Stimulated activated naive CD4-positive, alpha-beta T cell (primary cell): ENCODE measurements around the gene JAG1.

Source experiments
- DNase-seq, 6 experiments: peaks; one replicate each; lab custom pipeline; 2025; lab: John Stamatoyannopoulos, UW

JAG1 gene

DNA sequence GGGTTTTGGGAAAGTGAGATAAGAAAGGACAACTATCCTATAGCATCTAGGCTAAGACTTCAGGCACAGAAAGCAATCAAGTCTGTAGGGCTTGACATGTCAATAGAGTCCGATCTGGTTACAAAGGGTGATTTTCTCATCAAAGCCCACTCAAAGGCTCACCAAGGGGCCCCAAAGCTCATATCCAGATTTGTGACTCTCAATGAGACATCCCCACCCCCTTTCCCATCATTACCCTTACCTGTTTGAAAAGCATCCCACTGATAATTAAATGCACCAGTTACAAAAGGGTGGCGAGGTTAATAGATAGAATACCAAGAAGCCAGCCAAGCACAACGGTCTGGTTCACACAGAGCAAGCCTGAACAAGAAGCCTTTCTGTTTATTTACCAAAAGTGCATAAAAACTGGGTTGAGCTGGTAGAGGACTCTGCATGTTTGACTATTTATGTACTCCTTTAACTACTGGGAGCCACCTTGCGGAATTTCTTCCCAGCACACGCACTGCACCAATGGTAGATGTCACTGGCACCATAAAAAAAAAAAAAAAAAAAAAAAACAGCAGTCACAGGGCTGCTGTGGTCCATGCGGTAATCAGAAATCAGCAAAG is 6.1 kb downstream of the JAG1 start:
- DNase-seq = no peak

DNA sequence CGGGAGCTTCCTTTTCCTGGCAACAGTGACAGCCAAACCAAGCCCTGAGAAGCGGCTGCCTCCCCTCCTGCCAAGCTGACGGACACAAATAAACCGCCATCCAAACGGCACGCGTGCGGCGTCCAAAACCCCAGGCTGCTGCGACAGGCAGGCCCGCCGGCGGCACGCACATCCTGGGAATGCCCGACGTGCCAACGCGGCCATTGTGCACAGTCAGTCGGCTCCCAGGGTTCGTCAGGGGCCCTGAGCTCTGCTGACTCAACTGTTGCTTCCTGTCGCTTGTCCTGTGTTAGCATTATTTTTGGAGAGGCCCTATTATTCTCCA is 6.8 kb downstream of the JAG1 start:
- DNase-seq = no peak

DNA sequence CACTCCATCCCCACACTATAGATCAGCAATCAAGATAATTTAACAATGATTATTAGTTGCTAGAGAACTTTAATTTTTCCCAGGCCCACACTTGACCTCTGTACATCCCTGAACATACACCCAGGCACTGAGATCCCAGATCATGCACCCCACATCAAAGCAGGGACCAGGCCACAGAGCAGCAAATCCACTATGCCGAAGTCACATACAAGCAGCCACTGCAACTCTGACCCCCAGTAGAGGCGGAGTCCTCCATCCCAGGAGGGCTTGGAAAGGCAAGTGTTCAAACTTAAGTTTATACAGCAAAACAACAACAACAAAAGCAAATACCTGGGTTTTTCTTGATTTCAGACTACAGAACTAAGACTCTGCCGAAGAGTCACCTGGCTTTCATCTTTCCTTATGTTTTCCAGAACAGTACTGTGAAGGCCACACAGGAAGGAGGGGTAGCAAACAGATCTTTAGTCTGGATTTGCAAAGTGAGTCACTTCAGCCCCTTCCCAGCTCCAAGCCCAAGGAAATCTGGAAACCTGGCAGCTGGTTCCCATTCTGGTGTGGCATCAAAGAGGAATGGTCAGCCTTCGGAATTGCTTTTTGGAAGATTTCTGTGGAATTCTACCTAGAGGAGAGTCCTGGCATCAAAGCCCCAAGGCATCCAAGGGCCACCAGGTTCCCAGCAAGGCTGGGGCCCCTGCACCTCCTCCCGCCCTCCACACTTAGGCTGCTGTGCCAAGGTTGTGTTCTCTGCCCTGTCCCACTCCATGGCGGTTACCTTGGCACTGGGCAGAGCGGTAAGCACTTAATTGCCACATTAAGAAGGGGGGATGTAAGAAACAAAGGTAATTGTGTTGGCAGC is 7.3 kb downstream of the JAG1 start:
- DNase-seq = no peak

DNA sequence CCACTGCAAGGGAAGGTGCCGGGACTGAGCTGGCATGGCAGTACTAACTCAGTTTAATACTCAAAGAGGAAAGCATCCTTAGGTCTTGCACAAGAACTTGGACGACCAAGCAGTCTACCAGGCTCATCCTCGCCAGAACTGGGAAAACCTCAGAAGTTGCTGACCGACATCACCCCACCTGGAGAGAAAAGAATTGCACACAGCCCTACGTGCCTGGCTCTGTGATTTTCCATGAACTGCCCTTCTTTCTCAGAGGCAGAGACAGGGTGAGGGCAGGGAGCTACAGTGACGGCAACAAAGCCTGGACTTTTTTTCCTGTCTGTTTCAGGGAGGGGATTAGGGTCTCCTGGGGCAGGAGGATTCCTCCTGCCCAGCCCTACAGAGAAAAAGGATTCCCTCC is 8.0 kb downstream of the JAG1 start:
- no peak for DNase-seq

DNA sequence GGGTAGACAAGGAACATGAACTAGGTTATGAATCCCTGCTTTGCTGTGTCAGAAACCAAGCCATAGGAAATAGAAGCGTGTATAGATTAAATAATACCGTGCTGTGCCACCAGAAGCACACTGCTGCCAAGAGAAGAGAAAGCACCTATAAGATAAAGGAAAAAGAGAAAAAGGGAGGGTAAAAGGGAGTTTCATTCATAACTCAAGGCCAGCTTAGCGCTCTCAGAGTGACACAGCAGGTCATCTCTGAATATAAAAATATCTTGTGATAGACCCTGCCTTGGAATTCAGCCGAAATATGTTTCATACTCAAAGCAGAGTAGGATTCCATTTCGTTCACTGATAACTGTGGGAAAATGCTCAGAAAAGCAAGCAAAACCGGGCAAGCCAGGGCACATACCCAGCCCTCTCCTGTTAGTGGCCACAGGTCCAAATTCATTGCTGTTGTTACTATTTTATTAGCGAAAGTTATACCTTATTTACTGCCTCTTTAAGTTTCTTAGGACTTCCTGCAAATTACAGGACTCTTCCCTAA is 8.7 kb downstream of the JAG1 start:
- DNase-seq = no peak

DNA sequence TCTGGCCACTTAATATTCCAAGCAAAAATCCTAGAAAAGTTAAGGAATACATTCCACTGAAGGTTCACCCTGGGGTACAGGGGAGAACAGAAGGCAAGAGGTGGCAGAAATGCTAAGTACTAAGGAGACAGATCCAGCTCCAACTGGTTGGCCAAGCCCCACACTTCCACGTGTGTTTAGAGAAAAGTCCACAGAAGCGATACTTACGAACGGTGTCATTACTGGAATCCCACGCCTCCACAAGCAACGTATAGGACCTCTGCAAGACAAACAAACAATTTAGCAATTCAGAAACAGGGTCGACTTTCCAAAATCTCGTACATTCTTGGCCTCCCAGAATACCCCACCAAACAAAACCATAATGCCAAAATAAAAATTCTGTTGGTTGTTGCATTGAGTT is 10.0 kb downstream of the JAG1 start:
- DNase-seq = no peak

DNA sequence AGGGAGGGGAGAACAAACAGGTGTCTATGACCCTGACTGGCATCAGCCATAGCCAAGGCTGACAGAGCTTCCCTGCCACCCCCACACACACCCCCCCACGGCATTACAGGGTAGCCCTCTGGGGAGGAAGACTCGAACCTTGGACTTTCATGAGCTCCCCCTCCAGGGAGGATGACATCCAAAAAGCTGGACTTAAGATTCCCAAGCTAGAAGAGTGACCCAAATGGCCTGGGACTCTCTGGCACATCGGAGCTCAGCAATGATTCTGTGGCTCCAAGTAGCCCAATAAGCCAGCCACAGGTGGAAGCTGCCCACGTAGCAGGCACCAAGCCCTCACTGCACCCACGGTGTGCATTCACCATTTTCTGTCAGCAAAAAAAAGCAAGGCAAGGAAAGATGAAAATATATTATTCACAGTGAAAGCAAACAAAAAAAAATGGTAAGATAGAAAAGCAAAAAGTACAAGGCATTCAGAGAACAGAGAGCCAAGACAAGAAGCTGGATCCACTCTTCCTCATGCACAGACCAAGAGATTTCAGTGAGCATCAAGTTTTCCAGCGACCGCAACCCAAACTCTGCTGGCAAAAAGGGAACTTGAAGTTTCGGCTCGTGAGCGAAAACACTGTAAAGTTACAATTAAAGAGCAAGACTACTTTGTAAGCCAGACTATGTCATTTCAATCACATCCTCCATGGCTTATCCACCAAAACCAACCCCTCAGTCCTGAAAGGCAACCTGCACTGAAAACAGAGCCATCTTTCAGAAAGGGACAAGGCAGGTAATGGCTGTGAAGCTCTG is 10.9 kb downstream of the JAG1 start:
- DNase-seq = no peak

DNA sequence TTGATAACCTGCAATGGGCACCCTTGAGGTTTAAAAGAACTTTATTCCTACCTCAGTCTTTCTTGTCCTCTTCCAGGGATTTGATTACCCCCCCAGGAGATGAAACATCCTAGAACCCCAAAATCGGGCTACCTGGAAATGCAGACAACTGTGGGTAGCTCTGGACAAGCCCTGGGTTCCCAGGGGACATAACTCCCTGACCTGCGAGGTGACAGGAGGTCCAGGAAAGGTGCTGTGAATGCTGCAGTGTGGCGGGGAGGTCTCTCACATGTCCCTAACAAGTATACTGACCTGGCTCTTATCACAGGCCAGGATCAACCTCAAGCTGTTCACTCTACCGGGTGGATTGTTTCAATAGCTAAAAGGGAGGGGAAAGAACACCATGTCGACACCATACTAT is 11.6 kb downstream of the JAG1 start:
- DNase-seq = no peak

DNA sequence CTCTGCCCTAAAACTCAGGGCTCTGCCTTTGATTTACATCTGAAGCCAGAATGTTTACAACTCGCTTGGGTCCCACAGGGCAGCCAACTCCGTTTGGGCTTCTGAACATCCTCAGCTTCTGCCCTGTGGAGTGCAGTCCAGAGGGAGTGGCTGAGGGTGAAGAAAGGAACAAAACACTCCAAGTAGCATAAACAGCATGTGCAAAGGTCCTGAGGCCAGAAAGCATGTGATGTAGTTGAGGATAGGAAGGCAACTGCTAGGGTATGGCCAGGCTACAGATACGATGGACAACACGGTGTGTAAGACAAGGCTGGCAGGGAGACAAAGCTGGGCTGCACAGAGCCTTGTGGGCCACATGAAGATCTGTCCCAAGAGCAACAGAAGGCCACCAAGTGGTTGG is 12.5 kb downstream of the JAG1 start:
- DNase-seq = no peak

DNA sequence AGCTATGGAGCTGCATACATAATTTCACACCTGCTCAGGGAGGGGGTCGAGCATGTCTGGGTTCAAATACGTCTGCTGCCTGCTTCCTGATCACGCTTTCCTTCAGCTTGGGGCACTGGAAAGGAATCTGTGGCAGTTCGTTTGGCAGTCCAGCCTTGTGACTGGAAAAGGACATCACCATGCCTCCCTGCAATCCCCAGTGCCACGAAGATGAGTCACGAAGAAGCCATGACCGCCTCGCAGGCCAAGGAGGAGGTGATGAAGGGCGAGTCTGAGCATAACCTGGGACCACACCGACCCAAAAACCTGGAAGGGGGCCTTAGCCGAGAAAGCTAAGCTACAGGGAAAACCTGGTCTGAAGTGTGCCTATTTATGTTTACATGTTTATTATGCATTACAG is 13.1 kb downstream of the JAG1 start:
- DNase-seq = no peak

DNA sequence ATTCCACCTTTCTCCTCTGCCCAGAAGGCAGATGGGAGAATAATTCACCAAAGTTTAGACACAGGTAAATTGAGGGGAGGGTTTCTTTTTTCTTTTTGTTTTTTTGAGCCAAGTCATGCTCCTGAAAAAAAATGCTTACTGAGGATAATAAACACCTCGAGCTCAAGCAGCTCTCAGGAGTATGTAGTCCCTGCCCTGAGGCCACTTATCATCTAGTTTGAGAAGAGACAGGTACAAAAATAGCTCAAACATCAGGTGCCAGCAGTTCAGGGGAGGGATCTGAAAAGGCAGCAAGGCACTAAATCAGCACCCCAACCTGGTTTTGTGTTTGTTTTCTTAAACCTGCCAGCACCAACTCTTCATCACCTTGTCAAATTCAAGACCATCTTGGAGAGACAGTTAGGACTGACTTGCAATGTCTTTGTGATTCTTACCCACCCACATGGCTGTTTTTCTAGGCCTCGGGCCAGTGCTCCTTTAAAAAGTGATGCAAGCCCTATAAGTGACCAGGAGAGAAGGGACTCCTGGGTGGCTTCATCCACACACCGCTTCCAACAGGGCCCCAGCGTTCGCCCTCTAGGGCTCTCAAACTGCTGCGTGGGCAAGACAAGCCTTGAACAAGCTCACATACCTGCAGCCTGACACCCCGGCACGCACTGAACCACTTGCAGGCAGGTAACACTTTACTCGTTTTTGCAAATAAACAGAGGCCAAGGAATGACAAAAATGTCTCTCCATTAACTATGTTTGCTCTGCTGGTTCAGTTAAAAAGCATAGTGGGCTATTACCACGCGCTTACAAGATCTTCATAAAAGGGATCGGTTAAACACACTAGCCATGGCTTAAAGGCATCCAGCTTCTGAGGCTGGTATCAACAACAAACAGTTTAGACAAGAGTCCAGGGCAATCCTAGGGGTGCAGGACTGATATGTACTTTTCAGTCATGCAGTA is 13.9 kb downstream of the JAG1 start:
- DNase-seq = no peak

DNA sequence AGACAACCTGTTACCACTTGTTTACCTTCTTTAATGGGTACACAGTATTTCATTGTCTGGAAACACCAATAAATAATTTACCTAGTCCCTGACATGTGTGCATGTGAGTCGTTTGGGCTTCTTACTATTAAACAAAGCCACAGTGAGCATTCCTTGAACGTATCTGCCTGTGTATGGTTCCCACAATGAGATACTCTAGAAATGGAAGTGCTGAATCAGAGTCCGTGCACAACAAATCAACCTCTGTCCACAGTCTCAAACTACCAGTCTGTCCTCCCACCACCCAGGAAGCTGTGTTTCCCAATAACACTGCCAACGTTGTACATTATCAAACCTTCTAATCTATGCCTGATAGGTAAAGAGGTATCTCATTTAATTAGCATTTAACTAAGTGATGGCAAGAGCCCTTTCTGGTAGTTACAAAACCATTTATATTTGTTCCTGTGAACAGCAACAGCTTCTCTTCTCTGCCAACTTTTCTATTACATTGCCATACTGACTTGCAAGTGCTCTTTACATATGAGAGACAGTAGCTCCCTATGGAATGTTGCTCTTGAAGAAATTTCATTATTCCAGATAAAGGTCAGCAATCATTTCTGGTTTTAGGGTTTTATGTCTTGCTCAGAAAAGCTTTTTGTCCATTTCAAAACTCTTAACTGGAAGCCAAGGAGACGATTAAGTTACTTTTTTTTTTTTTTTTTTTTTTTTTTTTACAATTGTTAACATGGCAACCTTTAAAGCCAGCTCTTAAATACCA is 14.7 kb downstream of the JAG1 start:
- no peak for DNase-seq

DNA sequence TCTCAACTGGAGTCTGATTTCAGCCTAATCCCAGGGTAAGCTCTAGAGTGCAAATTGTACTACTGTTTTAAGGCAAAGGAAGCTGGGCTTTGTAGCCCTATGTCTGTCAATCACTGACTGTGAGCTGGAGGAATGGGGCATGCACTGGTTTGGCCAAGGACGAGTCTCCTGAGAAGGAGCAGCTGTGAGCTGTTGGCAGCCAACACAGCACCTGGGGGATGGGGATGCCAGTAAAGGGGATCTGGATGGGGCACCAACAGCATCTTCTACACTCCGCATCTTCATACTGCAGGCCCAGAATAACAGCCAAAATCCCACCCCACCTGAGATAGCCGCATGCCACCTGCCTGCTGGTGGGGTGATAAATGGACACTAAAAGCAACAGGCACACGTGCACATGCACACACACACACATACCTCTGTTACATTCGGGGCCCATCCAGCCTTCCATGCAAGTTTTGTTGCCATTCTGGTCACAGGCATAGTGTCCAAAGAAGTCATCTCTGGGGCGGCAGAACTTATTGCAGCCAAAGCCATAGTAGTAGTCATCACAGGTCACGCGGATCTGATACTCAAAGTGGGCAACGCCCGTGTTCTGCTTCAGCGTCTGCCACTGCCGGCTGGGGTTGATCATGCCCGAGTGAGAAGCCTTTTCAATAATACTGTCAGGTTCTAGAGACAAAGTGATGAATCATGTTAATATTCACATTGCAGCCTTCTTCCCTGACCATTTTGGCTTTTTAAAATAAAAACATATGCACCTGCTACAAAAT is 15.6 kb downstream of the JAG1 start:
- DNase-seq = no peak

DNA sequence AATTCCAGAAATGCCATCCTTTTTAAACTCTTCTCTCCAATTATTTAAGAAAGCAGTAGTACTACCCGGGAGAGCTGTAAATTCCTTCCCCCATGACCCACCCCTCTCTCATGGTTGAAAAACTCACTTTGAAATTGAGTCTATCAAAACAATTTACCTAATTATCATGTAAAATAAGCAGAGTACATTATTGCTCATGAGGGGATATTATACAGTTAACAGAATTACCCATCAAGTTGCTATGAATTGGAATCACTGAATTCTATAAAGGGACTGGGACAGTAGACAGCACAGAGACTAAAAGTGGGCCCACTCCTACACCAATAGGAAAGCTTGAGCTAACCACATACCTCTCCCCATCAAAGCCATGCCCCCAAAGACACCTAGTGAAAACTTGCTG is 16.3 kb downstream of the JAG1 start:
- DNase-seq = no peak

DNA sequence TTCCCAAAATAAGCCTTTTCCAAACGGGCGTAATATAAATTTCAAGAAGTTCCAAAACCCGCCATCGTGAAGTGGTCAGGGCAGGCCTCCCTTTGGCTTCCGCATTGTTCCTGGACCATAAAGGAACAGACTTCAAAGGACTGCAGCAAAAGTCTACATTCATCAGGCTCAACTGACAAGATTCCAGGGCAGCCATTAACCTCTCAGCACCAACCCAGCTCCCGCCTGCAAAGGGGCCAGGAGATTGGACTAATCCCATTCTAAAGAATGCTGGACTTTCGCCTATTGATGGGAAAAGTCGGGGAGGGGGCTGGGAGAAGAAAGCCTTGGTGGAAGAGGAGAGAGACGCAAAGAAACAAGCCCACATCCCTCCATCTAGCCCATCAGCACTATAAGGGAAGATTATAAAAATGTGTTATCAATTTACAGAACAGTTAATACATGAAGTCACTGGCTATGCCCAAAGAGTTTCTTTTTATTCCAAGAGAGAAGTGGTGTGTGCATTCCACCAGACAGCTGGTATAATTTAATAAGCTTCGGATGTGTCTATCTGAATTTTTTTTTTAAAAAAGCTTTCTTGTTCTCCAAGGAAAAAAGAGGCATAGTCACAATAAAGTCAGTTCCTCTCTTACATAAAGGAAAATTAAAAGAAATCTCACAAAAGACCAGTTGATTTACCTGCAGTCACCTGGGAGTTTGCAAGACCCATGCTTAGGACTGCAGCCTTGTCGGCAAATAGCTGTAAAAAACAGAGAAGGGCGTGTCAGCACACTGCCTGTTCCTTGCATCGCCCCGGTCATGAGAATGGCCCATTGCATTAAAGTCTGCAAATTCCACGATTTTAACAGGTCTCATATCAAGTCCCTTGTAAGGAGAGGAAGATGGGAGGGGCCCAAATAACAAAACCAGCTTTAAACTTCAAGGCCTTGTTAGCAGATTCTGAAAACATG is 17.8 kb downstream of the JAG1 start:
- DNase-seq = no peak

DNA sequence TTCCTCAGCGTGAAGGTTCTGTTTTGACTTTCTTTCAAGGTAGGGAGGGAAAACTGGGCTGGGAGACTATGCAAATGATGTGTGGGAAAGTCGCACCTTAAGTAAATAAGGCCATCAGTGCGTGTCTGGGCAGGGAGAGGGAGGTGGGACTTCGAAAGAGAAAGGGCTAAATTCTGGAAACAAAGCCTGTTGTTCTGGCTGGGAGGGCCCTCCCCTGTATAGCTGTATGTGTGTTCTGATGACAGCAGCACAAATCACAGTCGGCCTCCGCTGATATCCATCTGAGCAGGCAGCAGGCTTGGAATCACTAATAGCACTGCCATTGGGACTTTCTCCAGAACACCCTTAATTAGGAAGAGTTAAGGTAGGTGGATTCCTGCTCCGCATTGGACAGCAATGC is 19.2 kb downstream of the JAG1 start:
- no peak for DNase-seq

DNA sequence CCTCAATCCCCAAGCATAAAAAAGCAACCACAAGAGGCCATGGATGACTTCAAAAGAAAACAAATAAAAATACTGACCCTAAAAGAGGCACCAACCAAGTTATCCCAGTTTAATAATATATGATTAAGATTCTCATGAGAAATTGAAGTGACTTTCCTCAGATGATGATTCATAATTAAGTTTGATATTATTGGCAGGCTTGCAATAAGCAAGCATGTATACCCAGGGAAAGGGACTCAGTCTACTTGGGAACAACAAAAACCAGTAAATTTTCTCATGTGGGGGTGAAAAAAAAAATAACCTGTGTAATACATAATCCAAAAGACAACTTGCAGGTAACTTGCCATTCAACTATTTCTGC is 19.6 kb downstream of the JAG1 start:
- no peak for DNase-seq

DNA sequence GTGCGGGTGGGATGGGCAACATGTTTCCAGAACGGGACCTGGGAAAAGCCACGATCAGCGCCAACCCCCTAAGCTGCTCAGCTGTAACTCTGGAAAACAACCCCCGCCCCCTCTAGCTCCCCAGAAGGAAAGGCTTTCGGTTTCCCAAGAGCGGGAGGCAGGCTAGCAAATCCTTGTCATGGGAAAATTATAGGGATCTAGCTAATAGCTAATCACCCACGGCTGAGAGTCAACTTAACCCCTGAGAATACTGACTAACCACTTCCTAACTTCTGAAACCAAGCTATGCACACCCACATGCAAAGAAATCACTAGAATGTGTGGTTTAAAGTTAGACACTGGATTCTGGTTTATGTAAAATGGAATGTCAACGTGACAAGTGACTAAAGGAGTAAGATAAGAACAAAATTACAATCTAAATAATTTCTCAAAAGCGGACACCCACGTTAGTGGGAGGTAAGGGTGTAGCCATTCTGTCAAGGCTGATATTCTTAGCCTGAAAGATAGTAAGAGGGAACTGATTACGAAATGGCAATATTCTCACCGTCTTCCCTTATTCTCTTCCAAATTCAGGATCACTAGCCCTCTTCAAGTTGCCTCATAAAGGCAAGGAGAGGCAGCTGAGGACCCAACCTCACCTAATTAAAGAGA is 20.1 kb downstream of the JAG1 start:
- no peak for DNase-seq
